Esophagus muscularis mucosa (tissue), 4 donors: ENCODE results near the gene BRINP1.

Experiments
- CTCF ChIP-seq, 3 experiments: fragments of 200-600 bp in 2 of 3; fragments of 450-650 bp in 1 of 3; sonication (generic) in 2 of 3; IDR thresholded peaks; one replicate each; pipeline ENCODE4 v1.5.1; 2017 to 2019; ENCODE audit warnings: antibody characterized with exemption in 3 of 3, mild to moderate bottlenecking in 2 of 3, moderate library complexity in 1 of 3
- EP300 ChIP-seq: sonication (generic); formaldehyde crosslinking; IDR thresholded peaks from one replicate; pipeline ENCODE4 v1.6.1; 2017; ENCODE audit warnings: antibody characterized with exemption
- POLR2A ChIP-seq: fragments of 450-650 bp; IDR thresholded peaks from one replicate; pipeline ENCODE4 v1.6.1; 2017; ENCODE audit warnings: antibody characterized with exemption, moderate library complexity, mild to moderate bottlenecking, low read depth

GRCh38 chr9:119184265-119184936, 184.8 kb downstream of the BRINP1 start:
- TF ChIP-seq CTCF (IDR thresholded peaks at IDR 0.05) = no peak
- no peak for TF ChIP-seq POLR2A
- no peak for TF ChIP-seq EP300
